Measurements from ENCODE around the gene C9orf152.

Gene C9orf152

GRCh38 chr9:110244616-110245015 is 36.7 kb upstream of the C9orf152 start:
- Histone ChIP-seq H3K4me1 (ENCODE audit: insufficient read depth, low read length, poor library complexity, severe bottlenecking) (peaks cover 2% of the 10 kb centered on the region), H3K79me2 (ENCODE audit: insufficient read depth, low read length) (peaks cover 32% of the 10 kb centered on the region), H3K36me3 (ENCODE audit: insufficient read depth, low read length) (peaks cover 63% of the 10 kb centered on the region; the same call in 1 of the 2 replicates), H3F3A (ENCODE audit: low read depth) (no peaks in the 10 kb centered on the region), H3K4me2 (ENCODE audit: low read depth, low read length, poor library complexity, severe bottlenecking) (no peak overlapping the region), H4K20me1 (ENCODE audit: insufficient read depth, low read length, poor library complexity, severe bottlenecking) (peaks cover 30% of the 10 kb centered on the region), H3K4me3 (ENCODE audit: low read length, poor library complexity, severe bottlenecking) (no peak overlapping the region), H3K9ac (ENCODE audit: low read depth, low read length, poor library complexity, severe bottlenecking) (no peak overlapping the region), H3K27me3 (ENCODE audit: insufficient read depth, low read length, poor library complexity, severe bottlenecking) (no peaks in the 10 kb centered on the region), H3K9me2 (replicated peaks; ENCODE audit: low read depth, low read length) (no peaks in the 10 kb centered on the region), H3K9me3 (ENCODE audit: insufficient read depth, low read depth, low read length) (no peaks in the 10 kb centered on the region), H2AFZ (ENCODE audit: low read length) (no peak overlapping the region)
- TF ChIP-seq CTCF (conservative IDR thresholded peaks at IDR 0.05; ENCODE audit: low read length) (no peak), EZH2phosphoT487 (IDR thresholded peaks at IDR 0.05; ENCODE audit: borderline replicate concordance) (no peak)

DNA sequence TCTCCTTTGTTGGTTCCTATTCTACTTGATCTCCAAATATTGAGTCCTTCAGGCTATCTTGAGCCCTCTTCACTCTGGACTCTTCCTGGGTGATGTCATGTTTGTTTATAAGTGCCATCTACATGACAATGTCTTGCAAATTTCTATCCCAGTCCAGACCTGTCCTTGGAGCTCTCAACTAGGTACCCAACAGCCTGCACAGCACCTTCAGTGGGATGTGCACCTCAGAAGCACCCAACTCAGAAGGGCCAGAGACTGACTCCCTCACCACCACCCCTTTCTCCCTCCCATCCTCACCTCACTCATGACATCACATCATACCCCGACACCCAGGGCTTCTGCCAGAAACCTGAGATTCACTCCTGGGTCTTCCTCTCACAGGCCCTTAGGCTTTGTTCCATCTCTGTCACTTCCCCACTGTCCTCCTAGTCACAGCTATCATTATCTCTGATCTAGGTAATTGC is 33.9 kb upstream of the C9orf152 start:
- no peaks in the 10 kb centered on the region for H3K4me1 ChIP-seq (ENCODE audit: insufficient read depth, low read length, poor library complexity, severe bottlenecking)
- no peaks in the 10 kb centered on the region for H3K9me3 ChIP-seq (ENCODE audit: insufficient read depth, low read depth, low read length)
- no peak overlapping the region for H3K4me3 ChIP-seq (ENCODE audit: low read length, poor library complexity, severe bottlenecking)
- H3K4me2 ChIP-seq (ENCODE audit: low read depth, low read length, poor library complexity, severe bottlenecking), result no peak overlapping the region
- no peaks in the 10 kb centered on the region for H3K27me3 ChIP-seq (ENCODE audit: insufficient read depth, low read length, poor library complexity, severe bottlenecking)
- H3K36me3 ChIP-seq (ENCODE audit: insufficient read depth, low read length), result peaks cover 43% of the 10 kb centered on the region; the same call in 1 of the 2 replicates
- H4K20me1 ChIP-seq (ENCODE audit: insufficient read depth, low read length, poor library complexity, severe bottlenecking), result peaks cover 7% of the 10 kb centered on the region
- no peak overlapping the region for H3K9ac ChIP-seq (ENCODE audit: low read depth, low read length, poor library complexity, severe bottlenecking)
- no peaks in the 10 kb centered on the region for H3F3A ChIP-seq (ENCODE audit: low read depth)
- no peaks in the 10 kb centered on the region for H3K9me2 ChIP-seq (replicated peaks; ENCODE audit: low read depth, low read length)
- no peak for TF ChIP-seq EZH2phosphoT487 (IDR thresholded peaks at IDR 0.05; ENCODE audit: borderline replicate concordance)
- no peak for TF ChIP-seq CTCF (conservative IDR thresholded peaks at IDR 0.05; ENCODE audit: low read length)
- no peak overlapping the region for H2AFZ ChIP-seq (ENCODE audit: low read length)
- H3K79me2 ChIP-seq (ENCODE audit: insufficient read depth, low read length), result peaks cover 11% of the 10 kb centered on the region

- TF ChIP-seq EZH2phosphoT487 (IDR thresholded peaks at IDR 0.05; ENCODE audit: borderline replicate concordance), result no peak
- TF ChIP-seq CTCF (conservative IDR thresholded peaks at IDR 0.05; ENCODE audit: low read length), result no peak
- no peak overlapping the region for H2AFZ ChIP-seq (ENCODE audit: low read length)
- no peaks in the 10 kb centered on the region for H3K4me1 ChIP-seq (ENCODE audit: insufficient read depth, low read length, poor library complexity, severe bottlenecking)
- peaks cover 37% of the 10 kb centered on the region; the same call in 1 of the 2 replicates for H3K36me3 ChIP-seq (ENCODE audit: insufficient read depth, low read length)
- H3K4me2 ChIP-seq (ENCODE audit: low read depth, low read length, poor library complexity, severe bottlenecking), result no peak overlapping the region
- H3F3A ChIP-seq (ENCODE audit: low read depth), result no peaks in the 10 kb centered on the region
- no peaks in the 10 kb centered on the region for H3K9me2 ChIP-seq (replicated peaks; ENCODE audit: low read depth, low read length)
- no peaks in the 10 kb centered on the region for H3K27me3 ChIP-seq (ENCODE audit: insufficient read depth, low read length, poor library complexity, severe bottlenecking)
- peaks cover 4% of the 10 kb centered on the region for H4K20me1 ChIP-seq (ENCODE audit: insufficient read depth, low read length, poor library complexity, severe bottlenecking)
- H3K9ac ChIP-seq (ENCODE audit: low read depth, low read length, poor library complexity, severe bottlenecking), result no peak overlapping the region
- peaks cover 6% of the 10 kb centered on the region for H3K79me2 ChIP-seq (ENCODE audit: insufficient read depth, low read length)
- H3K4me3 ChIP-seq (ENCODE audit: low read length, poor library complexity, severe bottlenecking), result no peak overlapping the region
- H3K9me3 ChIP-seq (ENCODE audit: insufficient read depth, low read depth, low read length), result no peaks in the 10 kb centered on the region
Observed at GRCh38 chr9:110241260-110241857, 33.4 kb upstream of the C9orf152 start.

Measured in Loucy (cell line).